HepG2 (cell line): ENCODE measurements around the gene NUBPL. TPM values are rescaled to one million over a fixed set of nuclear protein-coding genes. Genes with fewer than 3 reads are reported as not detected.

Experiments
- ATAC-seq: fragments of 200-7000 bp; cut with Tn5 transposase; 3 replicates; pipeline ENCODE4 v1.9.1; 2020; ENCODE audit warnings: mild to moderate bottlenecking, moderate library complexity
- BruUV-seq: library from RNA; stranded (reverse); fragments of 400-500 nt; replicated peaks from 2 replicates; lab custom pipeline; 2021; lab: Mats Ljungman, UMichigan
- CTCF ChIA-PET: fragments of 300-600 bp; formaldehyde crosslinking; extraction: SDS; loops from one replicate; lab custom pipeline; 2021; ENCODE audit warnings: low total read pairs, inconsistent platforms, low intra/inter-chr PET ratio; lab: Yijun Ruan, JAX
- POLR2A ChIA-PET: fragments of 350-600 bp; sonication (Branson Sonifier 250); formaldehyde crosslinking; loops from one replicate; lab custom pipeline; 2020; ENCODE audit warnings: antibody characterized with exemption, inconsistent platforms; lab: Yijun Ruan, JAX
- DNase-seq: peaks from one replicate; pipeline ENCODE4 v3.0.0-alpha.2; 2015; ENCODE audit warnings: low spot score
- FAIRE-seq: peaks from 3 replicates; lab custom pipeline; 2011; peaks lifted over from hg19 to GRCh38; lab: Jason Lieb, UNC
- H2AFZ ChIP-seq: one replicate; pipeline ENCODE4 v1.6.1; 2011; ENCODE audit warnings: low read length, inconsistent platforms
- H3K27ac ChIP-seq: fragments of 300-600 bp; 3 replicates; pipeline ENCODE4 v1.8.0; 2011; ENCODE audit warnings: mixed run types, mild to moderate bottlenecking, mixed read lengths, low read length, inconsistent platforms; ENCODE audit not compliant: insufficient read depth; ENCODE audit errors: extremely low read length
- H3K27me3 ChIP-seq, 2 experiments: fragments of 200-600 bp in 1 of 2; 2 replicates in 1 of 2; 3 replicates in 1 of 2; pipeline versions ENCODE4 v1.6.0 to v1.8.0; 2011; ENCODE audit warnings: low read length in 2 of 2, mild to moderate bottlenecking in 2 of 2, moderate library complexity in 2 of 2, inconsistent platforms in 1 of 2; ENCODE audit not compliant: insufficient read depth in 2 of 2, control insufficient read depth in 1 of 2
- H3K36me3 ChIP-seq, 2 experiments: fragments of 200-600 bp in 1 of 2; replicated peaks in 1 of 2; 2 replicates in 1 of 2; 3 replicates in 1 of 2; pipeline versions ENCODE4 v1.5.1 to v1.8.0; 2011; ENCODE audit warnings: low read length in 2 of 2, inconsistent platforms in 1 of 2; ENCODE audit not compliant: insufficient read depth in 2 of 2, control insufficient read depth in 1 of 2
- H3K4me1 ChIP-seq: 2 replicates; pipeline ENCODE4 v1.5.1; 2012; ENCODE audit warnings: low read length, inconsistent platforms; ENCODE audit not compliant: insufficient read depth
- H3K4me2 ChIP-seq: 2 replicates; pipeline ENCODE4 v1.6.0; 2011; ENCODE audit warnings: low read depth, low read length, inconsistent platforms
- H3K4me3 ChIP-seq, 3 experiments: fragments of 200-600 bp in 1 of 3; sonication (generic), shearing (Covaris generic) in 1 of 3; replicated peaks in 1 of 3; 2 replicates each; pipeline ENCODE4 v1.5.1; 2011 to 2016; ENCODE audit warnings: low read length in 3 of 3, inconsistent platforms in 2 of 3, low read depth in 2 of 3, mild to moderate bottlenecking in 2 of 3, control low read depth in 1 of 3, mixed read lengths in 1 of 3; ENCODE audit not compliant: insufficient read depth in 1 of 3
- H3K79me2 ChIP-seq: one replicate; pipeline ENCODE4 v1.6.1; 2011; ENCODE audit warnings: low read length, inconsistent platforms; ENCODE audit not compliant: insufficient read depth
- H3K9ac ChIP-seq: 2 replicates; pipeline ENCODE4 v1.6.0; 2011; ENCODE audit warnings: mild to moderate bottlenecking, low read depth, low read length, inconsistent platforms; ENCODE audit not compliant: insufficient read depth
- H3K9me3 ChIP-seq: 2 replicates; pipeline ENCODE4 v1.5.1; 2012; ENCODE audit warnings: mild to moderate bottlenecking, low read length
- H4K20me1 ChIP-seq: 2 replicates; pipeline ENCODE4 v1.6.0; 2011; ENCODE audit warnings: inconsistent platforms, mild to moderate bottlenecking, low read length, moderate library complexity; ENCODE audit not compliant: insufficient read depth
- HNRNPL ChIP-seq: fragments of 200-400 bp; formaldehyde crosslinking; IDR thresholded peaks from 2 replicates; pipeline ENCODE4 v1.6.1; 2017; ENCODE audit warnings: mild to moderate bottlenecking, low read depth, low read length
- KLF13 ChIP-seq: sonication (generic); formaldehyde crosslinking; IDR thresholded peaks from 2 replicates; pipeline ENCODE4 v1.4.0; 2020; ENCODE audit warnings: mild to moderate bottlenecking, missing genetic modification reagents
- MTA3 ChIP-seq: sonication (generic); formaldehyde crosslinking; IDR thresholded peaks from 2 replicates; pipeline ENCODE4 v1.4.0; 2020; ENCODE audit warnings: missing genetic modification reagents
- RBM39 ChIP-seq: fragments of 200-400 bp; formaldehyde crosslinking; IDR thresholded peaks from one replicate; pipeline ENCODE4 v1.6.1; 2018; ENCODE audit warnings: antibody characterized with exemption, mild to moderate bottlenecking, low read depth, low read length; ENCODE audit not compliant: poor library complexity, severe bottlenecking
- TBX3 ChIP-seq: fragments of 450-650 bp; IDR thresholded peaks from 2 replicates; pipeline ENCODE4 v1.6.1; 2017; ENCODE audit warnings: antibody characterized with exemption, mild to moderate bottlenecking, inconsistent platforms, borderline replicate concordance
- WGBS: methylation state at CpG from one replicate; pipeline ENCODE4 v1.1.6; 2017; ENCODE audit warnings: low lambda C conversion rate; 5-methylcytosine and 5-hydroxymethylcytosine counted together
- in situ Hi-C: cut with HindIII; loops from 2 replicates; pipeline ENCODE4 v1.10.0; 2017; ENCODE audit warnings: low pct_unique_long_range_greater_than_20kb; ENCODE audit not compliant: extremely low pct_ligation_motif_present
- intact Hi-C: fragments of 100-400 bp; cut with micrococcal nuclease; formaldehyde crosslinking; loops from one replicate; pipeline ENCODE4 v1.10.0; 2022; ENCODE audit not compliant: unreplicated experiment
- polyA plus RNA-seq, 8 experiments: library from polyadenylated mRNA; depleted of rRNA in 3 of 8; stranded (reverse) in 7 of 8; unstranded in 1 of 8; fragments of >200 nt; fragmentation: Illumina TruSeq in 4 of 8; extraction: Trizol in 4 of 8; gene quantifications; 2 replicates each; pipeline versions ENCODE4 v1.2.1 to v1.2.3, GENCODE V29; 2011 to 2016; ENCODE audit warnings: low read depth in 4 of 8, missing spikeins in 1 of 8, mixed read lengths in 1 of 8; ENCODE audit not compliant: insufficient read depth in 1 of 8
- total RNA-seq, 5 experiments: library from RNA; depleted of rRNA; stranded (reverse); fragments of >200 nt; fragmentation: Illumina TruSeq; extraction: Trizol; gene quantifications; 2 replicates each; pipeline ENCODE4 v1.2.3, GENCODE V29; 2016; ENCODE audit warnings: low read depth in 1 of 5
- TF ChIP-seq, protein P1 (sequence below): sonication (generic); formaldehyde crosslinking; IDR thresholded peaks from 2 replicates; pipeline ENCODE4 v1.4.0; 2020; ENCODE audit warnings: missing genetic modification reagents, borderline replicate concordance

The NUBPL gene
- total and polyA plus RNA-seq, 2 of the 13 experiments (the other 11 are each of a cell fraction or from before 2014, with no cell fraction given), result 21.3 to 44.1 TPM

DNA sequence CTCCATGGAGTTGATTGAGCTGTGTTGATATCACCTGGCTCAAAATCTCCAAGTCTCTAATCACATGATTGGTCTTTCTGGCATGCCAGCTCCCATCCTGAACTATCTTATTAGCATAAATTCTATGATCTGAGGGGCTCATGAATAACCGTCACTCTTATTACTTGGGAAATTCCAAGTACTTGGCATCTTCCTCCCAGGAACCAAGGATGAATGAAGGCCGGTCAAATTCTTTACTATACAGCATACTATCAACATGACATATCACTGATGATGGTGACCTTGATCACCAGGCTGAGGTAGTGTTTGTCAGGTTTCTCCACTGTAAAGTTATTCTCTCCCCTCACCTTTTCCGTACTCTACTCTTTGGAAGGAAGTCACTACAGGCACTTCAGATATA, 16.4 kb upstream of the NUBPL start:
- Histone ChIP-seq H3K27ac (no peak overlapping the region), H3K4me3 (no peak overlapping the region), H3K4me1 (no peaks in the 10 kb centered on the region), H3K9me3 (no peaks in the 10 kb centered on the region), H4K20me1 (no peaks in the 10 kb centered on the region), H3K79me2 (no peaks in the 10 kb centered on the region), H3K36me3 (no peaks in the 10 kb centered on the region), H3K4me2 (no peak overlapping the region), H2AFZ (no peak overlapping the region), H3K9ac (no peak overlapping the region), H3K27me3 (no peaks in the 10 kb centered on the region)
- WGBS, result 88% methylated on average over 3 of the region's 3 CpGs
- CTCF ChIA-PET, result no interaction called here
- ATAC-seq (peak; percentile 15; the same call in 2 of the 3 replicates), FAIRE-seq (no peak), DNase-seq (no peak)
- no TSS peak for BruUV-seq
- POLR2A ChIA-PET, result interaction anchor here (0.8 kb wide), 1 partner anchor 88 kb away, joined by 3 read pairs; the partner anchor contains the start of gene DTD2
- in situ Hi-C loops (no loop called here), intact Hi-C loops (loop anchor here (5.0 kb wide), 2 partner anchors 202 to 242 kb away; no protein-coding TSS in a partner anchor)
- TF ChIP-seq RBM39 (no peak), KLF13 (CRISPR knock-in tag) (no peak), MTA3 (CRISPR knock-in tag) (no peak), HNRNPL (no peak), TBX3 (no peak)
- TF ChIP-seq, protein P1, sequence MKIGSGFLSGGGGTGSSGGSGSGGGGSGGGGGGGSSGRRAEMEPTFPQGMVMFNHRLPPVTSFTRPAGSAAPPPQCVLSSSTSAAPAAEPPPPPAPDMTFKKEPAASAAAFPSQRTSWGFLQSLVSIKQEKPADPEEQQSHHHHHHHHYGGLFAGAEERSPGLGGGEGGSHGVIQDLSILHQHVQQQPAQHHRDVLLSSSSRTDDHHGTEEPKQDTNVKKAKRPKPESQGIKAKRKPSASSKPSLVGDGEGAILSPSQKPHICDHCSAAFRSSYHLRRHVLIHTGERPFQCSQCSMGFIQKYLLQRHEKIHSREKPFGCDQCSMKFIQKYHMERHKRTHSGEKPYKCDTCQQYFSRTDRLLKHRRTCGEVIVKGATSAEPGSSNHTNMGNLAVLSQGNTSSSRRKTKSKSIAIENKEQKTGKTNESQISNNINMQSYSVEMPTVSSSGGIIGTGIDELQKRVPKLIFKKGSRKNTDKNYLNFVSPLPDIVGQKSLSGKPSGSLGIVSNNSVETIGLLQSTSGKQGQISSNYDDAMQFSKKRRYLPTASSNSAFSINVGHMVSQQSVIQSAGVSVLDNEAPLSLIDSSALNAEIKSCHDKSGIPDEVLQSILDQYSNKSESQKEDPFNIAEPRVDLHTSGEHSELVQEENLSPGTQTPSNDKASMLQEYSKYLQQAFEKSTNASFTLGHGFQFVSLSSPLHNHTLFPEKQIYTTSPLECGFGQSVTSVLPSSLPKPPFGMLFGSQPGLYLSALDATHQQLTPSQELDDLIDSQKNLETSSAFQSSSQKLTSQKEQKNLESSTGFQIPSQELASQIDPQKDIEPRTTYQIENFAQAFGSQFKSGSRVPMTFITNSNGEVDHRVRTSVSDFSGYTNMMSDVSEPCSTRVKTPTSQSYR, result no peak
